ENCODE measurements around the gene CPN1. TPM values are rescaled to one million over a fixed set of nuclear protein-coding genes. Genes with fewer than 3 reads are reported as not detected.
A peak's percentile ranks its signal among the peaks of the same experiment; 100 is the strongest.

Gene CPN1
- total and polyA plus RNA-seq, 2 experiments from 2014 or later, result not detected

DNA sequence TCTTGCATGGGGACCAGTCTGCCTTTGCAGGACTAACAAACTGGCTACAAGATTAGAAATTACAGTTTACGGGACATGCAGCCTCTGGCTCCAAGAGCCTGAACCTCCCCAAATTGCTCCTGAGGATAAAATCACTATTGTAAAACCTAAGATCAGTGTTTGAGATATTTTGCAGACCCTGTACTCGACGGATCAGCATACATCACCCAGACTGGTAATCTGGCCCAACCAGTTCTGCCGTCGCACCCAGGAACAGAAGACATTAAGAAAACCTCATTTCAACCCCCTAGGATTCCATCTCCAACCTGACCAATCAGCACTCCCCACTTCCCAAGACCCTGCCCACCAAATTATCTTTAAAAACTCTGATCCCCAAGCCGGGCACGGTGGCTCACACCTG lies 44.8 kb downstream of the CPN1 start:
- Histone ChIP-seq H3K9me3 (ENCODE audit: low read depth) (no peaks in the 10 kb centered on the region), H3K4me3 (no peak overlapping the region), H3K4me1 (ENCODE audit: insufficient read depth) (0 out of 2 replicates have a peak, but pooled peaks cover 4% of the 10 kb centered on the region), H3K9me2 (ENCODE audit: insufficient read depth) (no peaks in the 10 kb centered on the region), H3K79me2 (ENCODE audit: insufficient read depth) (no peaks in the 10 kb centered on the region), H3F3A (ENCODE audit: insufficient read depth) (no peaks in the 10 kb centered on the region), H3K27me3 (replicated peaks; ENCODE audit: insufficient read depth) (no peaks in the 10 kb centered on the region), H2AFZ (no peak overlapping the region), H3K4me2 (ENCODE audit: unreplicated experiment) (no peak overlapping the region), H4K20me1 (ENCODE audit: insufficient read depth) (no peaks in the 10 kb centered on the region), H3K36me3 (ENCODE audit: low read depth) (no peaks in the 10 kb centered on the region), H3K9ac (no peak overlapping the region), H3K27ac (no peak overlapping the region)
- in situ Hi-C loops (cut with MboI), result no loop called here
- no peak for DNase-seq
- TF ChIP-seq EZH2phosphoT487 (IDR thresholded peaks at IDR 0.05; ENCODE audit: insufficient read depth, low read depth), result no peak
- TF ChIP-seq EZH2 (IDR thresholded peaks at IDR 0.05; ENCODE audit: insufficient read depth, poor library complexity, severe bottlenecking), result no peak
- WGBS, 2 experiments (ENCODE audit: low coverage in 1 of 2, low lambda C conversion rate in 2 of 2, missing lambda C conversion rate in 2 of 2), result 90 to 96% methylated on average over 7 of the region's 7 CpGs

DNA sequence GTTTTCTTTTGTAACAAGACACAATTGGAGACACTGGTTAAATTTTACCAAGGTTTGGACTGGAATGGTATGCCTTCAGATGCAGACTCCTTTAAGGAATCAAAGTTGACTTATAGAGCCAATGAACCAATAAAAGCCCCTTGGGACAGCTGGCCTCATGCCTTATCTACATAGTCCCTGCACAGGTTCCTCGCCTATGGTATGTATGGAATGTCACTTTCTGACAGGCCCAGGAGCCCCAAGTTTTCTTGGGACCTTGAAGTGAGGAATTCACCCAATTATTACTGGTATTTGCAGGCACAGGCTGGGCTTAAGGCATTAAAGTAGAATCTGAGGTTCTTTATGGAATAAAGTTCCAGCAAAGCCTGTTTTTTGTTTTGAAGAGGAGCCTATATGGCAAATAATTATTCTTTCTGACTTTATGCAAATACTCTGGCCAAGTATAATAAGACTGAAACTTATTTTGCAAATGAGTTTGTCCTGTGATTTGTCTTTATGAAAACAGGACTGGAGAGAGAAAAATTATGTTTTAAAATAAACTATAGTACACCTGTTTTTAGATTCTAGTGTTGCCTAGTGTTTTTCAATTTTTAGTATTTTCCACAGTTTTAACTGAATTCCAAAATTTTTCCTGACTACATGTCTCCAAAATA lies 47.8 kb downstream of the CPN1 start:
- in situ Hi-C loops (cut with MboI), result no loop called here
- 63 to 74% methylated on average over 1 of the region's 1 CpG for WGBS, 2 experiments (ENCODE audit: low coverage in 1 of 2, low lambda C conversion rate in 2 of 2, missing lambda C conversion rate in 2 of 2)
- no peaks in the 10 kb centered on the region for H3K79me2 ChIP-seq (ENCODE audit: insufficient read depth)
- no peaks in the 10 kb centered on the region for H4K20me1 ChIP-seq (ENCODE audit: insufficient read depth)
- no peaks in the 10 kb centered on the region for H3K27me3 ChIP-seq (replicated peaks; ENCODE audit: insufficient read depth)
- H3F3A ChIP-seq (ENCODE audit: insufficient read depth), result no peaks in the 10 kb centered on the region
- no peak overlapping the region for H3K9ac ChIP-seq
- no peak overlapping the region for H3K4me3 ChIP-seq
- DNase-seq, result no peak
- H3K4me1 ChIP-seq (ENCODE audit: insufficient read depth), result 0 out of 2 replicates have a peak, but pooled peaks cover 4% of the 10 kb centered on the region
- H3K36me3 ChIP-seq (ENCODE audit: low read depth), result no peaks in the 10 kb centered on the region
- H3K4me2 ChIP-seq (ENCODE audit: unreplicated experiment), result no peak overlapping the region
- H3K27ac ChIP-seq, result no peak overlapping the region
- no peaks in the 10 kb centered on the region for H3K9me2 ChIP-seq (ENCODE audit: insufficient read depth)
- TF ChIP-seq EZH2 (IDR thresholded peaks at IDR 0.05; ENCODE audit: insufficient read depth, poor library complexity, severe bottlenecking) (no peak), EZH2phosphoT487 (IDR thresholded peaks at IDR 0.05; ENCODE audit: insufficient read depth, low read depth) (no peak)
- no peaks in the 10 kb centered on the region for H3K9me3 ChIP-seq (ENCODE audit: low read depth)
- no peak overlapping the region for H2AFZ ChIP-seq

- Histone ChIP-seq H3K27ac (no peak overlapping the region), H4K20me1 (ENCODE audit: insufficient read depth) (no peaks in the 10 kb centered on the region), H3F3A (ENCODE audit: insufficient read depth) (no peaks in the 10 kb centered on the region), H3K4me2 (ENCODE audit: unreplicated experiment) (no peak overlapping the region), H3K4me3 (no peak overlapping the region), H3K9ac (no peak overlapping the region), H3K36me3 (ENCODE audit: low read depth) (no peaks in the 10 kb centered on the region), H2AFZ (no peak overlapping the region), H3K79me2 (ENCODE audit: insufficient read depth) (no peaks in the 10 kb centered on the region), H3K9me2 (ENCODE audit: insufficient read depth) (no peaks in the 10 kb centered on the region), H3K9me3 (ENCODE audit: low read depth) (no peaks in the 10 kb centered on the region), H3K4me1 (ENCODE audit: insufficient read depth) (no peaks in the 10 kb centered on the region), H3K27me3 (replicated peaks; ENCODE audit: insufficient read depth) (no peaks in the 10 kb centered on the region)
- WGBS, 2 experiments (ENCODE audit: low coverage in 1 of 2, low lambda C conversion rate in 2 of 2, missing lambda C conversion rate in 2 of 2), result 75 to 84% methylated on average over 1 of the region's 1 CpG
- no peak for DNase-seq
- TF ChIP-seq EZH2 (IDR thresholded peaks at IDR 0.05; ENCODE audit: insufficient read depth, poor library complexity, severe bottlenecking) (no peak), EZH2phosphoT487 (IDR thresholded peaks at IDR 0.05; ENCODE audit: insufficient read depth, low read depth) (no peak)
- in situ Hi-C loops (cut with MboI), result no loop called here
Observed at GRCh38 chr10:100027416-100027815, 54.3 kb downstream of the CPN1 start.

DNA sequence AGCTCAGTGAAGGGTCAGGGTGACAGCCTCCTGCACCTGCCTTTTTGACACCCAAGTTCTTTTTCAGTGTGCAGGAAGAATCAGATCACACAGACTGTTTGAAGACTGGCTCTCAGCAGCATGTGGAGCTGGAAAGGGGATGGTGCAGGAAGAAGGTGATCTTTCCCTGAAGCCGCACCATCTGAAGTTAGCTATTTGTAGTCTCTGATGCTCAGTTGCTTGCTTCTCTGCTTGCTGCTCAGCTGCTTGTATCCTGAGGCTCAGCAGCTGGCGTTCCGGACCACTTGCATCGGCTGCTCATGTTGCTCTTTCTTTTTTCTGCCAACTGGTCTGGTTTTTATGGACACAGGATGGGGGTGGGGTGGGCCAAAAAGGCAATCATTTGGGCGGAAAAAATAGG lies 56.1 kb downstream of the CPN1 start:
- H3K9ac ChIP-seq, result no peak overlapping the region
- no peaks in the 10 kb centered on the region for H3K9me2 ChIP-seq (ENCODE audit: insufficient read depth)
- no peaks in the 10 kb centered on the region for H3K9me3 ChIP-seq (ENCODE audit: low read depth)
- H3K27ac ChIP-seq, result no peak overlapping the region
- 18 to 21% methylated on average over 5 of the region's 5 CpGs for WGBS, 2 experiments (ENCODE audit: low coverage in 1 of 2, low lambda C conversion rate in 2 of 2, missing lambda C conversion rate in 2 of 2)
- peak; percentile 13 for DNase-seq
- no peaks in the 10 kb centered on the region for H3K36me3 ChIP-seq (ENCODE audit: low read depth)
- H2AFZ ChIP-seq, result peak overlapping the region; percentile 53; the same call in 1 of the 2 replicates
- H3F3A ChIP-seq (ENCODE audit: insufficient read depth), result no peaks in the 10 kb centered on the region
- no peaks in the 10 kb centered on the region for H3K4me1 ChIP-seq (ENCODE audit: insufficient read depth)
- no peak overlapping the region for H3K4me3 ChIP-seq
- no peaks in the 10 kb centered on the region for H3K27me3 ChIP-seq (replicated peaks; ENCODE audit: insufficient read depth)
- no peaks in the 10 kb centered on the region for H4K20me1 ChIP-seq (ENCODE audit: insufficient read depth)
- no peaks in the 10 kb centered on the region for H3K79me2 ChIP-seq (ENCODE audit: insufficient read depth)
- in situ Hi-C loops (cut with MboI), result no loop called here
- H3K4me2 ChIP-seq (ENCODE audit: unreplicated experiment), result no peak overlapping the region
- TF ChIP-seq EZH2phosphoT487 (IDR thresholded peaks at IDR 0.05; ENCODE audit: insufficient read depth, low read depth) (no peak), EZH2 (IDR thresholded peaks at IDR 0.05; ENCODE audit: insufficient read depth, poor library complexity, severe bottlenecking) (no peak)
